Left colon (tissue), 2 donors: ENCODE results near the gene OR2Y1. TPM values are rescaled to one million over a fixed set of nuclear protein-coding genes. Genes with fewer than 3 reads are reported as not detected.

Source experiments
- ATAC-seq: fragments of 200-7000 bp; cut with Tn5 transposase; one replicate; pipeline ENCODE4 v1.9.1; 2020; ENCODE audit warnings: mild to moderate bottlenecking, moderate library complexity
- DNase-seq, 2 donors: peaks; one replicate each; pipeline ENCODE4 v3.0.0-alpha.2; 2020
- intact Hi-C, 2 donors: fragments of 100-400 bp; cut with DNase I in 1 of 2; cut with micrococcal nuclease in 1 of 2; formaldehyde crosslinking; loops; one replicate each; pipeline versions ENCODE4 v1.11.2 to v1.14.0; 2022; cut with DNase I, micrococcal nuclease
- total RNA-seq, 2 donors: library from RNA; stranded (reverse); fragmentation: NEBNext Ultra II Directional; extraction: Animal tissue kit (Norgen Biotek cat#: 25700); gene quantifications; one replicate each; pipeline ENCODE4 v1.2.1, GENCODE V29; 2021
- donor health status: DM: no; HTN: no; CAD: no.
- donor health status: DM: yes; HTN: yes; CAD: no.

OR2Y1 gene
- total RNA-seq, 2 donors from 2014 or later = not detected

DNA sequence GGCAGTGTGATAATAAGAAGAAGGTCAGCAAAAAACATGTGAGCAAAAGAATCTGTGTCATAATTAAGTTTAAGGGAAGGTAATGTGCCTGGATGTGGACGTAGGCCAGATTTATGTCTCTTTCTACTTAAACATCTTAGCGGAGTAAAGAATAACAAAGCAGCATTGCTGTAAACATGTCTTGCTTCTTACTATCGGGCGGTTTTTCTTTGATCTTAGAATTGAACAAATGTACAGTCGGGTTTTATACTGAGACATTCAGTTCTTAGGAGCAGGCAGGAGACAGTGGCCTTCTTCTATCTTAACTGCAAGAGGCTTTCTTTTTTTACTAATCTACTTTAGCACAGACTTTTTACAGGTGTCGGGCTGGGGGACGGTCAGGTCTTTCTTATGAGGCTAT lies 50.1 kb downstream of the OR2Y1 start:
- DNase-seq = no peak
- intact Hi-C loops = no loop called here
- ATAC-seq = no peak

Other genes starting within 250 kb of the OR2Y1 start
- 10 to 100 TPM; 24.8 to 25.2 TPM for gene CNOT6, start 245.7 kb downstream of the OR2Y1 start, total RNA-seq
- not detected for gene SCGB3A1, start 148.6 kb downstream of the OR2Y1 start, total RNA-seq
- gene FLT4, start 90.5 kb downstream of the OR2Y1 start, total RNA-seq = 1 to 10 TPM; 3.8 to 4.7 TPM
- gene MGAT1, start 62.7 kb upstream of the OR2Y1 start, total RNA-seq = 100 to 1,000 TPM in 1 of 2 donors, 10 to 100 TPM in 1; 85.6 to 101 TPM
- 10 to 100 TPM; 32.0 to 35.8 TPM for gene ZFP62, start 121.2 kb upstream of the OR2Y1 start, total RNA-seq
- gene BTNL8, start 159.1 kb upstream of the OR2Y1 start, total RNA-seq = 100 to 1,000 TPM in 1 of 2 donors, 10 to 100 TPM in 1; 33.0 to 134 TPM
- 100 to 1,000 TPM in 1 of 2 donors, 10 to 100 TPM in 1; 20.5 to 130 TPM for gene BTNL3, start 248.8 kb upstream of the OR2Y1 start, total RNA-seq